KMS-11 (cell line): ENCODE results near the gene PRR12.

Experiments used
- H2AFZ ChIP-seq: fragments of 200-600 bp; sonication (generic); 2 replicates; pipeline ENCODE4 v1.6.1; 2016; ENCODE audit warnings: antibody characterized with exemption, mixed run types, low read depth
- H3K27ac ChIP-seq: fragments of 200-600 bp; sonication (generic); 2 replicates; pipeline ENCODE4 v1.6.1; 2016; ENCODE audit warnings: mild to moderate bottlenecking, mixed run types
- H3K27me3 ChIP-seq: fragments of 200-600 bp; sonication (generic); 2 replicates; pipeline ENCODE4 v1.6.1; 2017; ENCODE audit warnings: mild to moderate bottlenecking, low read depth, mixed run types, moderate library complexity; ENCODE audit not compliant: insufficient read depth
- H3K36me3 ChIP-seq: fragments of 200-600 bp; sonication (generic); 2 replicates; pipeline ENCODE4 v1.6.1; 2017; ENCODE audit warnings: mild to moderate bottlenecking, mixed run types; ENCODE audit not compliant: insufficient read depth
- H3K4me1 ChIP-seq: fragments of 200-600 bp; sonication (generic); 2 replicates; pipeline ENCODE4 v1.6.1; 2016; ENCODE audit warnings: mild to moderate bottlenecking, low read depth, mixed run types; ENCODE audit not compliant: poor library complexity, severe bottlenecking
- H3K4me2 ChIP-seq: fragments of 200-600 bp; sonication (generic); 2 replicates; pipeline ENCODE4 v1.7.0; 2016; ENCODE audit warnings: mild to moderate bottlenecking, mixed run types
- H3K4me3 ChIP-seq: fragments of 200-600 bp; sonication (generic); IDR thresholded peaks from 2 replicates; pipeline ENCODE4 v1.6.1; 2017; ENCODE audit warnings: low read depth, low read length, mixed read lengths; ENCODE audit not compliant: insufficient read depth
- H3K79me2 ChIP-seq: fragments of 200-600 bp; sonication (generic); 2 replicates; pipeline ENCODE4 v1.6.1; 2016; ENCODE audit warnings: low read depth, mixed run types; ENCODE audit not compliant: insufficient read depth
- H3K9ac ChIP-seq: fragments of 200-600 bp; sonication (generic); 2 replicates; pipeline ENCODE4 v1.6.1; 2016; ENCODE audit warnings: mild to moderate bottlenecking, mixed run types
- H4K20me1 ChIP-seq: fragments of 200-600 bp; sonication (generic); 2 replicates; pipeline ENCODE4 v1.6.1; 2016; ENCODE audit warnings: mild to moderate bottlenecking, mixed run types; ENCODE audit not compliant: insufficient read depth
- TF ChIP-seq, protein P1 (sequence below): fragments of 200-600 bp; sonication (generic); conservative IDR thresholded peaks from 2 replicates; pipeline ENCODE4 v1.6.1; 2017; ENCODE audit warnings: low read depth, mild to moderate bottlenecking, antibody characterized with exemption, low read length, moderate library complexity, mixed read lengths

Gene PRR12

DNA sequence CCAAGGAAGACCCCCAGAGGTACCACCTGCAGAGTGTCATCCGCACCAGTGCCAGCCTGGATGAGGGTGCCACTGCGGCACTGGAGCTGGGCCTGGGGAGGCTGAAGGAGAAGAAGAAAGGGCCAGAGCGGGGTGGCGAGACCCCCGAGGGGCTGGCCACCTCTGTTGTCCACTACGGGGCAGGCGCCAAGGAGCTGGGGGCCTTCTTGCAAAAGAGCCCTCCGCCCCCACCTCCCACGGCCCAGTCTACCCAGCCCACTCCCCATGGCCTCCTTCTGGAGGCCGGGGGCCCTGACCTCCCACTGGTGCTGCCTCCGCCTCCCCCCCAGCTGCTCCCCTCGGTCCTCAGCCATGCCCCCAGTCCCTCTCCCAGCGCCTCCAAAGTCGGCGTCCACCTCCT lies 5.4 kb downstream of the PRR12 start:
- H3K4me2 ChIP-seq, result no peak overlapping the region
- H3K79me2 ChIP-seq, result peaks cover 18% of the 10 kb centered on the region; the same call in 1 of the 2 replicates
- H3K4me1 ChIP-seq, result peaks cover 10% of the 10 kb centered on the region
- no peaks in the 10 kb centered on the region for H4K20me1 ChIP-seq
- H3K4me3 ChIP-seq, result no peak overlapping the region
- no peak overlapping the region for H2AFZ ChIP-seq
- H3K27me3 ChIP-seq, result no peaks in the 10 kb centered on the region
- TF ChIP-seq, protein P1, sequence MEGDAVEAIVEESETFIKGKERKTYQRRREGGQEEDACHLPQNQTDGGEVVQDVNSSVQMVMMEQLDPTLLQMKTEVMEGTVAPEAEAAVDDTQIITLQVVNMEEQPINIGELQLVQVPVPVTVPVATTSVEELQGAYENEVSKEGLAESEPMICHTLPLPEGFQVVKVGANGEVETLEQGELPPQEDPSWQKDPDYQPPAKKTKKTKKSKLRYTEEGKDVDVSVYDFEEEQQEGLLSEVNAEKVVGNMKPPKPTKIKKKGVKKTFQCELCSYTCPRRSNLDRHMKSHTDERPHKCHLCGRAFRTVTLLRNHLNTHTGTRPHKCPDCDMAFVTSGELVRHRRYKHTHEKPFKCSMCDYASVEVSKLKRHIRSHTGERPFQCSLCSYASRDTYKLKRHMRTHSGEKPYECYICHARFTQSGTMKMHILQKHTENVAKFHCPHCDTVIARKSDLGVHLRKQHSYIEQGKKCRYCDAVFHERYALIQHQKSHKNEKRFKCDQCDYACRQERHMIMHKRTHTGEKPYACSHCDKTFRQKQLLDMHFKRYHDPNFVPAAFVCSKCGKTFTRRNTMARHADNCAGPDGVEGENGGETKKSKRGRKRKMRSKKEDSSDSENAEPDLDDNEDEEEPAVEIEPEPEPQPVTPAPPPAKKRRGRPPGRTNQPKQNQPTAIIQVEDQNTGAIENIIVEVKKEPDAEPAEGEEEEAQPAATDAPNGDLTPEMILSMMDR, result no peak
- peaks cover 6% of the 10 kb centered on the region; the same call in 1 of the 2 replicates for H3K36me3 ChIP-seq
- no peak overlapping the region for H3K9ac ChIP-seq
- no peak overlapping the region for H3K27ac ChIP-seq

DNA sequence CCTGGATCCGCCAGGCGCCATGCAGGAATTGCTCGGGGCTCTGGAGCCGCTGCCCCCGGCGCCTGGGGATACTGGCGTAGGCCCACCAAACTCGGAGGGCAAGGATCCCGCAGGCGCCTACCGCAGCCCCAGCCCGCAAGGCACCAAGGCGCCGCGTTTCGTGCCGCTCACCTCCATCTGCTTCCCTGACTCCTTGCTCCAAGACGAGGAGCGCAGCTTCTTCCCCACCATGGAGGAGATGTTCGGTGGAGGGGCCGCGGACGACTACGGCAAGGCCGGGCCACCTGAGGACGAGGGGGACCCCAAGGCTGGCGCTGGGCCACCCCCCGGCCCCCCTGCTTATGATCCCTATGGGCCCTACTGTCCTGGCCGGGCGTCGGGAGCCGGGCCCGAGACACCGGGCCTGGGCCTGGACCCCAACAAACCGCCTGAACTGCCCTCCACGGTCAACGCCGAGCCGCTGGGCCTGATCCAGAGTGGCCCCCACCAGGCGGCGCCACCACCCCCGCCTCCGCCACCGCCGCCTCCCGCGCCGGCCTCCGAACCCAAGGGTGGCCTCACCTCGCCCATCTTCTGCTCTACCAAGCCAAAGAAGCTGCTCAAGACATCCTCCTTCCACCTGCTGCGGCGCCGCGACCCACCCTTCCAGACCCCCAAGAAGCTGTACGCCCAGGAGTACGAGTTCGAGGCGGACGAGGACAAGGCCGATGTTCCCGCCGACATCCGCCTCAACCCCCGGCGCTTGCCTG lies 6.1 kb downstream of the PRR12 start:
- peaks cover 12% of the 10 kb centered on the region; the same call in 1 of the 2 replicates for H3K79me2 ChIP-seq
- no peak overlapping the region for H3K9ac ChIP-seq
- peaks cover 10% of the 10 kb centered on the region for H3K4me1 ChIP-seq
- no peak overlapping the region for H3K27ac ChIP-seq
- H4K20me1 ChIP-seq, result no peaks in the 10 kb centered on the region
- H3K36me3 ChIP-seq, result peaks cover 6% of the 10 kb centered on the region; the same call in 1 of the 2 replicates
- no peak overlapping the region for H3K4me2 ChIP-seq
- H2AFZ ChIP-seq, result no peak overlapping the region
- H3K27me3 ChIP-seq, result no peaks in the 10 kb centered on the region
- no peak overlapping the region for H3K4me3 ChIP-seq
- TF ChIP-seq, protein P1, result no peak

DNA sequence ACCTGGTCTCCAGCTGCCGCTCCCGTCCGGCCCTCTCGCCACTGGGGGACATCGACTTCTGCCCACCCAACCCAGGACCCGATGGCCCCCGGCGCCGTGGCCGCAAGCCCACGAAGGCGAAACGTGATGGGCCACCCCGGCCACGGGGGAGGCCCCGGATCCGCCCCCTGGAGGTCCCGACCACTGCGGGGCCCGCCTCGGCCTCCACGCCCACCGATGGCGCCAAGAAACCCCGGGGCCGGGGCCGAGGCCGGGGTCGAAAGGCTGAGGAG lies 6.7 kb downstream of the PRR12 start:
- H3K4me2 ChIP-seq, result no peak overlapping the region
- peaks cover 10% of the 10 kb centered on the region for H3K4me1 ChIP-seq
- H4K20me1 ChIP-seq, result no peaks in the 10 kb centered on the region
- peaks cover 7% of the 10 kb centered on the region; the same call in 1 of the 2 replicates for H3K79me2 ChIP-seq
- no peak overlapping the region for H3K4me3 ChIP-seq
- no peak overlapping the region for H3K27ac ChIP-seq
- TF ChIP-seq, protein P1, result no peak
- no peaks in the 10 kb centered on the region for H3K27me3 ChIP-seq
- H2AFZ ChIP-seq, result no peak overlapping the region
- H3K9ac ChIP-seq, result no peak overlapping the region
- H3K36me3 ChIP-seq, result peaks cover 6% of the 10 kb centered on the region; the same call in 1 of the 2 replicates

DNA sequence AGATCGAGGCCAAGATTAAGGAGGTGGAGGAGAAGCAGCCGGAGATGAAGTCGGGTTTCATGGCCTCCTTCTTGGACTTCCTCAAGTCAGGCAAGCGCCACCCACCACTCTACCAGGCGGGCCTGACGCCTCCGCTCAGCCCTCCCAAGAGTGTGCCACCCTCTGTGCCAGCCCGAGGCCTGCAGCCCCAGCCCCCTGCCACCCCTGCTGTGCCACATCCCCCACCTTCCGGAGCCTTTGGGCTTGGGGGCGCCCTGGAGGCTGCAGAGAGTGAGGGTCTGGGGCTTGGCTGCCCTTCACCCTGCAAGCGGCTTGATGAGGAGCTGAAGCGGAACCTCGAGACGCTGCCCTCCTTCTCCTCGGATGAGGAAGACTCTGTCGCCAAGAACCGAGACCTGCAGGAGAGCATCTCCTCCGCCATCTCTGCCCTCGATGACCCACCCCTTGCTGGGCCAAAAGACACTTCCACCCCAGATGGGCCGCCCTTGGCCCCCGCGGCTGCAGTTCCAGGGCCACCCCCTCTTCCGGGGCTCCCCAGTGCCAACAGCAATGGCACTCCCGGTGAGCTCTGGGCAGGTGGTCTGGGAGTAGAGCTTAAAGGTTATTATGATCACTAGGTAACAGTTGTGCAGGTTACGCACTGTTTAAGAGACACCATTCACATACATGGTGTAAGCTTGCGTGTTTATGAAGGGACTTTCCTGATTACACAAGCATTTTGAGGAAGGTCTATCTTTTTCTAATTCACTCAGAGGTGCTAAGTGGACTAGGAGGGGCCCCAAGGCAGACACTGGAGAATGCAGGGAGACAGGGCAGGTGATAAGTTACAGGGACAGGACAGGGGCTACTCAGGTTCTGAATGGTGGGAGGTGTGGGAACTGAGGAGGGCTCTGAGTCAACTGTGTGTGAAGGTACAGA lies 8.7 kb downstream of the PRR12 start:
- no peaks in the 10 kb centered on the region for H4K20me1 ChIP-seq
- no peak overlapping the region for H3K4me3 ChIP-seq
- no peak overlapping the region for H3K27ac ChIP-seq
- TF ChIP-seq, protein P1, result no peak
- no peaks in the 10 kb centered on the region for H3K4me1 ChIP-seq
- H3K27me3 ChIP-seq, result no peaks in the 10 kb centered on the region
- H3K36me3 ChIP-seq, result peaks cover 6% of the 10 kb centered on the region; the same call in 1 of the 2 replicates
- no peak overlapping the region for H3K4me2 ChIP-seq
- no peak overlapping the region for H3K9ac ChIP-seq
- no peaks in the 10 kb centered on the region for H3K79me2 ChIP-seq
- no peak overlapping the region for H2AFZ ChIP-seq
